Stimulated activated CD4-positive, alpha-beta T cell treated with anti-CD3 and anti-CD28 coated beads, TNF-alpha, amount 100 ng/mL, for 48 hours (primary cell): ENCODE results near the gene TMEM131.

Source experiments
- DNase-seq, 3 donors: peaks; one replicate each; pipeline ENCODE4 v3.0.0-alpha.2; 2020; ENCODE audit warnings: low read depth in 3 of 3

Gene TMEM131

GRCh38 chr2:97761192-97761591 lies 234.6 kb downstream of the TMEM131 start:
- peak in 1 of 3 donors; percentile 21 for DNase-seq

GRCh38 chr2:97760480-97761049 lies 235.2 kb downstream of the TMEM131 start:
- DNase-seq, result no peak

- DNase-seq, result no peak
Observed at GRCh38 chr2:97759727-97760407, 235.9 kb downstream of the TMEM131 start.

GRCh38 chr2:97758131-97758705 lies 237.5 kb downstream of the TMEM131 start:
- no peak for DNase-seq

GRCh38 chr2:97757062-97757461 lies 238.7 kb downstream of the TMEM131 start:
- no peak for DNase-seq

GRCh38 chr2:97755491-97755890 lies 240.3 kb downstream of the TMEM131 start:
- DNase-seq, result no peak

GRCh38 chr2:97754690-97755346 lies 240.9 kb downstream of the TMEM131 start:
- DNase-seq, result no peak

GRCh38 chr2:97752342-97753334 lies 243.1 kb downstream of the TMEM131 start:
- DNase-seq, result no peak

- DNase-seq, result no peak
Observed at GRCh38 chr2:97751752-97752151, 244.0 kb downstream of the TMEM131 start.

- DNase-seq, result no peak
Observed at GRCh38 chr2:97750017-97750416, 245.7 kb downstream of the TMEM131 start.

- DNase-seq, result no peak
Observed at GRCh38 chr2:97749581-97749980, 246.2 kb downstream of the TMEM131 start.

- DNase-seq, result no peak
Observed at GRCh38 chr2:97747716-97748115, 248.0 kb downstream of the TMEM131 start.

GRCh38 chr2:97747285-97747684 lies 248.5 kb downstream of the TMEM131 start:
- DNase-seq, result no peak

GRCh38 chr2:97745474-97746174 lies 250.1 kb downstream of the TMEM131 start:
- peak in 1 of 3 donors; percentile 51 for DNase-seq

- DNase-seq, result no peak
Observed at GRCh38 chr2:97743913-97744312, 251.8 kb downstream of the TMEM131 start.

- no peak for DNase-seq
Observed at GRCh38 chr2:97742381-97742847, 253.3 kb downstream of the TMEM131 start.

- DNase-seq, result no peak
Observed at GRCh38 chr2:97741686-97742085, 254.1 kb downstream of the TMEM131 start.

GRCh38 chr2:97741251-97741650 lies 254.5 kb downstream of the TMEM131 start:
- no peak for DNase-seq

- DNase-seq, result peak in 1 of 3 donors; percentile 39
Observed at GRCh38 chr2:97740590-97741182, 255.1 kb downstream of the TMEM131 start.

- no peak for DNase-seq
Observed at GRCh38 chr2:97739893-97740245, 255.9 kb downstream of the TMEM131 start.
